HEK293 (cell line): ENCODE data around the gene DNAH7.

ENCODE experiments used
- CTCF ChIA-PET: fragments of 350-600 bp; formaldehyde crosslinking; extraction: SDS; loops from one replicate; lab custom pipeline; 2021; ENCODE audit warnings: antibody characterized with exemption; lab: Yijun Ruan, JAX
- POLR2A ChIA-PET: fragments of 300-600 bp; formaldehyde crosslinking; extraction: SDS; loops from one replicate; lab custom pipeline; 2020; ENCODE audit warnings: antibody characterized with exemption, inconsistent platforms; lab: Yijun Ruan, JAX
- H3K27ac ChIP-seq: fragments of 200-500 bp; sonication (Bioruptor generic); 2 replicates; pipeline ENCODE4 v1.5.1; 2014; ENCODE audit warnings: low read depth, low read length, control low read depth, inconsistent platforms; ENCODE audit errors: extremely low read depth
- H3K36me3 ChIP-seq, 2 experiments: fragments of 200-500 bp in 1 of 2; sonication (Bioruptor generic) in 1 of 2; 1 replicate in 1 of 2; 2 replicates in 1 of 2; pipeline ENCODE4 v1.5.1; 2014 to 2017; ENCODE audit warnings: inconsistent platforms in 2 of 2, low read length in 2 of 2; ENCODE audit not compliant: control insufficient read depth in 2 of 2, insufficient read depth in 1 of 2
- H3K4me1 ChIP-seq: fragments of 200-500 bp; sonication (Bioruptor generic); 2 replicates; pipeline ENCODE4 v1.5.1; 2014; ENCODE audit warnings: mild to moderate bottlenecking, low read length, inconsistent platforms; ENCODE audit not compliant: control insufficient read depth, insufficient read depth
- H3K4me3 ChIP-seq: 2 replicates; pipeline ENCODE4 v1.5.1; 2011; ENCODE audit warnings: low read depth, mild to moderate bottlenecking, control low read depth, low read length, moderate library complexity
- H3K9me3 ChIP-seq: fragments of 200-500 bp; sonication (Bioruptor generic); 2 replicates; pipeline ENCODE4 v1.5.1; 2014; ENCODE audit warnings: low read depth, low read length, inconsistent platforms; ENCODE audit not compliant: control insufficient read depth, insufficient read depth
- GLI2 ChIP-seq: fragments of 450-650 bp; formaldehyde crosslinking; IDR thresholded peaks from 2 replicates; pipeline ENCODE4; 2017; ENCODE audit warnings: missing biosample characterization, missing genetic modification characterization, low read depth, borderline replicate concordance
- GLI4 ChIP-seq: fragments of 450-650 bp; formaldehyde crosslinking; IDR thresholded peaks from 2 replicates; pipeline ENCODE4 v1.5.1; 2016; ENCODE audit warnings: missing biosample characterization, missing genetic modification characterization
- KLF16 ChIP-seq: fragments of 450-650 bp; formaldehyde crosslinking; IDR thresholded peaks from 2 replicates; pipeline ENCODE4 v1.5.1; 2017; ENCODE audit warnings: missing biosample characterization, missing genetic modification characterization
- SETDB1 ChIP-seq: IDR thresholded peaks from one replicate; pipeline ENCODE4 v1.6.1; 2017; ENCODE audit warnings: mild to moderate bottlenecking, low read length, moderate library complexity, mixed read lengths; ENCODE audit not compliant: insufficient read length
- WT1 ChIP-seq: fragments of 450-650 bp; formaldehyde crosslinking; IDR thresholded peaks from 2 replicates; pipeline ENCODE4 v1.5.1; 2016; ENCODE audit warnings: missing biosample characterization, missing genetic modification characterization
- ZBTB48 ChIP-seq: fragments of 450-650 bp; formaldehyde crosslinking; IDR thresholded peaks from 2 replicates; pipeline ENCODE4 v1.5.1; 2016; ENCODE audit warnings: missing biosample characterization, missing genetic modification characterization
- ZIC2 ChIP-seq: fragments of 450-650 bp; formaldehyde crosslinking; IDR thresholded peaks from 2 replicates; pipeline ENCODE4 v1.5.1; 2016; ENCODE audit warnings: missing biosample characterization, missing genetic modification characterization
- ZNF16 ChIP-seq: fragments of 450-650 bp; formaldehyde crosslinking; IDR thresholded peaks from 2 replicates; pipeline ENCODE4 v1.5.1; 2016; ENCODE audit warnings: low read depth, missing biosample characterization, missing genetic modification characterization
- ZNF335 ChIP-seq: fragments of 450-650 bp; formaldehyde crosslinking; conservative IDR thresholded peaks from 2 replicates; pipeline ENCODE4 v1.5.1; 2016; ENCODE audit warnings: missing biosample characterization, missing genetic modification characterization
- ZNF473 ChIP-seq: fragments of 450-650 bp; formaldehyde crosslinking; IDR thresholded peaks from 2 replicates; pipeline ENCODE4 v1.5.1; 2017; ENCODE audit warnings: missing biosample characterization, missing genetic modification characterization
- ZNF548 ChIP-seq: fragments of 450-650 bp; formaldehyde crosslinking; IDR thresholded peaks from 2 replicates; pipeline ENCODE4 v1.5.1; 2016; ENCODE audit warnings: missing biosample characterization, missing genetic modification characterization
- ZNF621 ChIP-seq: fragments of 450-650 bp; formaldehyde crosslinking; IDR thresholded peaks from 2 replicates; pipeline ENCODE4 v1.5.1; 2017; ENCODE audit warnings: missing biosample characterization, missing genetic modification characterization
- ZNF660 ChIP-seq: fragments of 450-650 bp; IDR thresholded peaks from 2 replicates; pipeline ENCODE4 v1.5.1; 2018; ENCODE audit warnings: missing biosample characterization, mild to moderate bottlenecking, missing genetic modification characterization
- ZNF785 ChIP-seq: fragments of 450-650 bp; formaldehyde crosslinking; IDR thresholded peaks from 2 replicates; pipeline ENCODE4 v1.5.1; 2016; ENCODE audit warnings: missing biosample characterization, missing genetic modification characterization
- ZNF837 ChIP-seq: fragments of 450-650 bp; formaldehyde crosslinking; IDR thresholded peaks from 2 replicates; pipeline ENCODE4 v1.5.1; 2016; ENCODE audit warnings: missing biosample characterization, missing genetic modification characterization
- TF ChIP-seq, protein P1 (sequence below): fragments of 450-650 bp; formaldehyde crosslinking; IDR thresholded peaks from 2 replicates; pipeline ENCODE4 v1.5.1; 2017; ENCODE audit warnings: missing biosample characterization, missing genetic modification characterization
- TF ChIP-seq, protein P2 (sequence below): fragments of 450-650 bp; formaldehyde crosslinking; IDR thresholded peaks from 2 replicates; pipeline ENCODE4 v1.5.1; 2016; ENCODE audit warnings: missing biosample characterization, missing genetic modification characterization
- TF ChIP-seq, protein P3 (sequence below): fragments of 450-650 bp; formaldehyde crosslinking; IDR thresholded peaks from 2 replicates; pipeline ENCODE4 v1.5.1; 2016; ENCODE audit warnings: missing biosample characterization, missing genetic modification characterization
- TF ChIP-seq, protein P4 (sequence below): fragments of 450-650 bp; formaldehyde crosslinking; IDR thresholded peaks from 2 replicates; pipeline ENCODE4 v1.5.1; 2016; ENCODE audit warnings: missing biosample characterization, missing genetic modification characterization
- TF ChIP-seq, protein P5 (sequence below): fragments of 450-650 bp; formaldehyde crosslinking; IDR thresholded peaks from 2 replicates; pipeline ENCODE4 v1.5.1; 2016; ENCODE audit warnings: missing biosample characterization, missing genetic modification characterization

DNAH7 gene

DNA sequence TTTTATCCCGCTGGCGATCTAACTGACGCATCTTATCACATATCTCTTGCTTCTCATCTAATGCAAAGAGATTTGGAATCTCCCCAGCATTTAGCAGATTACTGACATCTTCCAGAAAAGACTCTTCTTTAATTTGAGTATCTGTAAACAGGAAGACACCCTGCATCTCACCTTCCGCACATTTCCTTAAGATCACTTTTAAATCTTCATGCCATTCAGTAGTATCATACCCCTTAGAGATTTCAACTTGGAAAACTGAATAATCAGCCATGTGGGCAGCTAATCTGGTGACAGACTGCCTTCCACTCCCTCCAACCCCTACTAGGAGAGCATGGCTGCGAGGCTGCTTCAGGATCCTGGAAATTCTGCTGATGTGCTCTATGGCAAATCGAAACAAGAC is 204.3 kb downstream of the DNAH7 start:
- CTCF ChIA-PET, result interaction anchor here (1.1 kb wide), 1 partner anchor 13 kb away, joined by 3 read pairs; no protein-coding TSS in a partner anchor
- TF ChIP-seq ZNF473 (no peak), WT1 (tag by site-specific recombination) (no peak), KLF16 (no peak), ZNF837 (no peak), GLI2 (tag by site-specific recombination) (no peak), ZNF621 (tag by site-specific recombination) (no peak), ZNF548 (no peak), ZNF660 (tag by site-specific recombination) (no peak), ZNF785 (tag by site-specific recombination) (no peak), ZNF335 (no peak), ZNF16 (tag by site-specific recombination) (no peak), SETDB1 (no peak)
- TF ChIP-seq, protein P1, sequence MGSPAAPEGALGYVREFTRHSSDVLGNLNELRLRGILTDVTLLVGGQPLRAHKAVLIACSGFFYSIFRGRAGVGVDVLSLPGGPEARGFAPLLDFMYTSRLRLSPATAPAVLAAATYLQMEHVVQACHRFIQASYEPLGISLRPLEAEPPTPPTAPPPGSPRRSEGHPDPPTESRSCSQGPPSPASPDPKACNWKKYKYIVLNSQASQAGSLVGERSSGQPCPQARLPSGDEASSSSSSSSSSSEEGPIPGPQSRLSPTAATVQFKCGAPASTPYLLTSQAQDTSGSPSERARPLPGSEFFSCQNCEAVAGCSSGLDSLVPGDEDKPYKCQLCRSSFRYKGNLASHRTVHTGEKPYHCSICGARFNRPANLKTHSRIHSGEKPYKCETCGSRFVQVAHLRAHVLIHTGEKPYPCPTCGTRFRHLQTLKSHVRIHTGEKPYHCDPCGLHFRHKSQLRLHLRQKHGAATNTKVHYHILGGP (tag by site-specific recombination), result no peak
- TF ChIP-seq, protein P2, sequence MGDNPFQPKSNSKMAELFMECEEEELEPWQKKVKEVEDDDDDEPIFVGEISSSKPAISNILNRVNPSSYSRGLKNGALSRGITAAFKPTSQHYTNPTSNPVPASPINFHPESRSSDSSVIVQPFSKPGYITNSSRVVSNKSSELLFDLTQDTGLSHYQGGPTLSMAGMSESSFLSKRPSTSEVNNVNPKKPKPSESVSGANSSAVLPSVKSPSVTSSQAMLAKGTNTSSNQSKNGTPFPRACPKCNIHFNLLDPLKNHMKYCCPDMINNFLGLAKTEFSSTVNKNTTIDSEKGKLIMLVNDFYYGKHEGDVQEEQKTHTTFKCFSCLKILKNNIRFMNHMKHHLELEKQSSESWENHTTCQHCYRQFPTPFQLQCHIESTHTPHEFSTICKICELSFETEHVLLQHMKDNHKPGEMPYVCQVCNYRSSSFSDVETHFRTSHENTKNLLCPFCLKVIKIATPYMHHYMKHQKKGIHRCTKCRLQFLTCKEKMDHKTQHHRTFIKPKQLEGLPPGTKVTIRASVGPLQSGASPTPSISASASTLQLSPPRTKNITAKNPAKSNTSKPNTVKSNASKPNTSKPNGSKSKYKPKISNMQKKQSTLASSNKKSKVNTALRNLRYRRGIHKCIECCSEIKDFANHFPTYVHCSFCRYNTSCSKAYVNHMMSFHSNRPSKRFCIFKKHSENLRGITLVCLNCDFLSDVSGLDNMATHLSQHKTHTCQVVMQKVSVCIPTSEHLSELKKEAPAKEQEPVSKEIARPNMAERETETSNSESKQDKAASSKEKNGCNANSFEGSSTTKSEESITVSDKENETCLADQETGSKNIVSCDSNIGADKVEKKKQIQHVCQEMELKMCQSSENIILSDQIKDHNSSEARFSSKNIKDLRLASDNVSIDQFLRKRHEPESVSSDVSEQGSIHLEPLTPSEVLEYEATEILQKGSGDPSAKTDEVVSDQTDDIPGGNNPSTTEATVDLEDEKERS, result no peak
- H3K27ac ChIP-seq, result no peak overlapping the region
- H3K4me1 ChIP-seq, result no peaks in the 10 kb centered on the region
- H3K9me3 ChIP-seq, result no peaks in the 10 kb centered on the region
- no peak overlapping the region for H3K4me3 ChIP-seq
- POLR2A ChIA-PET, result no interaction called here
- no peaks in the 10 kb centered on the region for H3K36me3 ChIP-seq

DNA sequence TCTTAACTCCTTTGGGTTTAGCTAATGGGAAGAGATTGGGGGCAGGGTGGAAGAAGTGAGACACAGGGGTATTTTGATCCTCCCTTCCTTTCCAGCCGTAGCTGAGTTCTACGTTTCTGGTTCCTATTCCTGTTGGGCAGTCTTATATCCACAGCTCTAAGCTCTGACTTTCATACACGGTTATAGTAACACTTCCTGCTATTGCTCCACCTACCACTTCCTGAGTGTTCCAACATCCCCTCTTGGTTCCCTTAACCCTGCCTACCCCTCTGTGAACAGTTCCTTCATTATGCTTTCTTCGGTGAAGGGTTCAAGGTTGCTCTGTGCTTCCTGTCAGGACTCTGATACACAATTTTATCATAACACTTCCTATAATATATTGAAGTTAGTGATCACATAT is 205.1 kb downstream of the DNAH7 start:
- Histone ChIP-seq H3K9me3 (no peaks in the 10 kb centered on the region), H3K4me1 (no peaks in the 10 kb centered on the region), H3K36me3 (no peaks in the 10 kb centered on the region), H3K4me3 (no peak overlapping the region), H3K27ac (no peak overlapping the region)
- CTCF ChIA-PET, result no interaction called here
- POLR2A ChIA-PET, result no interaction called here
- TF ChIP-seq ZBTB48 (tag by site-specific recombination) (no peak), ZIC2 (no peak), KLF16 (no peak), GLI4 (no peak)
- TF ChIP-seq, protein P3, sequence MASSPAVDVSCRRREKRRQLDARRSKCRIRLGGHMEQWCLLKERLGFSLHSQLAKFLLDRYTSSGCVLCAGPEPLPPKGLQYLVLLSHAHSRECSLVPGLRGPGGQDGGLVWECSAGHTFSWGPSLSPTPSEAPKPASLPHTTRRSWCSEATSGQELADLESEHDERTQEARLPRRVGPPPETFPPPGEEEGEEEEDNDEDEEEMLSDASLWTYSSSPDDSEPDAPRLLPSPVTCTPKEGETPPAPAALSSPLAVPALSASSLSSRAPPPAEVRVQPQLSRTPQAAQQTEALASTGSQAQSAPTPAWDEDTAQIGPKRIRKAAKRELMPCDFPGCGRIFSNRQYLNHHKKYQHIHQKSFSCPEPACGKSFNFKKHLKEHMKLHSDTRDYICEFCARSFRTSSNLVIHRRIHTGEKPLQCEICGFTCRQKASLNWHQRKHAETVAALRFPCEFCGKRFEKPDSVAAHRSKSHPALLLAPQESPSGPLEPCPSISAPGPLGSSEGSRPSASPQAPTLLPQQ, result no peak
- TF ChIP-seq, protein P4, sequence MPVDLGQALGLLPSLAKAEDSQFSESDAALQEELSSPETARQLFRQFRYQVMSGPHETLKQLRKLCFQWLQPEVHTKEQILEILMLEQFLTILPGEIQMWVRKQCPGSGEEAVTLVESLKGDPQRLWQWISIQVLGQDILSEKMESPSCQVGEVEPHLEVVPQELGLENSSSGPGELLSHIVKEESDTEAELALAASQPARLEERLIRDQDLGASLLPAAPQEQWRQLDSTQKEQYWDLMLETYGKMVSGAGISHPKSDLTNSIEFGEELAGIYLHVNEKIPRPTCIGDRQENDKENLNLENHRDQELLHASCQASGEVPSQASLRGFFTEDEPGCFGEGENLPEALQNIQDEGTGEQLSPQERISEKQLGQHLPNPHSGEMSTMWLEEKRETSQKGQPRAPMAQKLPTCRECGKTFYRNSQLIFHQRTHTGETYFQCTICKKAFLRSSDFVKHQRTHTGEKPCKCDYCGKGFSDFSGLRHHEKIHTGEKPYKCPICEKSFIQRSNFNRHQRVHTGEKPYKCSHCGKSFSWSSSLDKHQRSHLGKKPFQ, result no peak
- TF ChIP-seq, protein P5, sequence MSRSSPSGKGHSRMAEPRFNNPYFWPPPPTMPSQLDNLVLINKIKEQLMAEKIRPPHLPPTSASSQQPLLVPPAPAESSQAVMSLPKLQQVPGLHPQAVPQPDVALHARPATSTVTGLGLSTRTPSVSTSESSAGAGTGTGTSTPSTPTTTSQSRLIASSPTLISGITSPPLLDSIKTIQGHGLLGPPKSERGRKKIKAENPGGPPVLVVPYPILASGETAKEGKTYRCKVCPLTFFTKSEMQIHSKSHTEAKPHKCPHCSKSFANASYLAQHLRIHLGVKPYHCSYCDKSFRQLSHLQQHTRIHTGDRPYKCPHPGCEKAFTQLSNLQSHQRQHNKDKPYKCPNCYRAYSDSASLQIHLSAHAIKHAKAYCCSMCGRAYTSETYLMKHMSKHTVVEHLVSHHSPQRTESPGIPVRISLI, result no peak
